RWPE2 (cell line): ENCODE measurements around the gene ZNF541.
"Not testable (repeated sequence)": the region's sequence is repeated elsewhere in the genome, so short reads cannot be mapped to it uniquely, and the experiment has no call there.

ENCODE experiments used
- ATAC-seq: fragments of 200-7000 bp; cut with Tn5 transposase; 3 replicates; pipeline ENCODE4 v1.9.1; 2021; ENCODE audit warnings: low read depth
- DNase-seq: peaks from one replicate; pipeline ENCODE4 v3.0.0-alpha.2; 2020; ENCODE audit warnings: low spot score
- H3K27ac ChIP-seq: fragments of 450-650 bp; 2 replicates; pipeline ENCODE4 v1.5.1; 2017; ENCODE audit warnings: mild to moderate bottlenecking; ENCODE audit not compliant: poor library complexity, severe bottlenecking
- H3K27me3 ChIP-seq: fragments of 250-450 bp; sonication (Bioruptor Pico); 2 replicates; pipeline ENCODE4 v1.5.1; 2021; ENCODE audit warnings: mild to moderate bottlenecking, moderate library complexity; ENCODE audit not compliant: insufficient read depth, poor library complexity, severe bottlenecking
- H3K36me3 ChIP-seq: fragments of 250-450 bp; sonication (Bioruptor Pico); 2 replicates; pipeline ENCODE4 v1.5.1; 2020; ENCODE audit warnings: low read depth, mild to moderate bottlenecking, moderate library complexity
- H3K4me1 ChIP-seq: fragments of 250-450 bp; sonication (Bioruptor Pico); 2 replicates; pipeline ENCODE4 v1.5.1; 2021; ENCODE audit warnings: mild to moderate bottlenecking, moderate library complexity; ENCODE audit not compliant: insufficient read depth, poor library complexity, severe bottlenecking
- H3K4me3 ChIP-seq: fragments of 250-450 bp; sonication (Bioruptor Pico); 2 replicates; pipeline ENCODE4 v1.5.1; 2021; ENCODE audit warnings: mild to moderate bottlenecking, moderate library complexity; ENCODE audit not compliant: severe bottlenecking
- H3K9me3 ChIP-seq: fragments of 250-450 bp; sonication (Bioruptor Pico); 2 replicates; pipeline ENCODE4 v1.5.1; 2021; ENCODE audit warnings: mild to moderate bottlenecking, moderate library complexity; ENCODE audit not compliant: severe bottlenecking
- TF ChIP-seq, protein P1 (sequence below): fragments of 450-650 bp; IDR thresholded peaks from one replicate; pipeline ENCODE4 v1.5.1; 2017; ENCODE audit warnings: mild to moderate bottlenecking, moderate library complexity; ENCODE audit not compliant: poor library complexity, severe bottlenecking

The ZNF541 gene

DNA sequence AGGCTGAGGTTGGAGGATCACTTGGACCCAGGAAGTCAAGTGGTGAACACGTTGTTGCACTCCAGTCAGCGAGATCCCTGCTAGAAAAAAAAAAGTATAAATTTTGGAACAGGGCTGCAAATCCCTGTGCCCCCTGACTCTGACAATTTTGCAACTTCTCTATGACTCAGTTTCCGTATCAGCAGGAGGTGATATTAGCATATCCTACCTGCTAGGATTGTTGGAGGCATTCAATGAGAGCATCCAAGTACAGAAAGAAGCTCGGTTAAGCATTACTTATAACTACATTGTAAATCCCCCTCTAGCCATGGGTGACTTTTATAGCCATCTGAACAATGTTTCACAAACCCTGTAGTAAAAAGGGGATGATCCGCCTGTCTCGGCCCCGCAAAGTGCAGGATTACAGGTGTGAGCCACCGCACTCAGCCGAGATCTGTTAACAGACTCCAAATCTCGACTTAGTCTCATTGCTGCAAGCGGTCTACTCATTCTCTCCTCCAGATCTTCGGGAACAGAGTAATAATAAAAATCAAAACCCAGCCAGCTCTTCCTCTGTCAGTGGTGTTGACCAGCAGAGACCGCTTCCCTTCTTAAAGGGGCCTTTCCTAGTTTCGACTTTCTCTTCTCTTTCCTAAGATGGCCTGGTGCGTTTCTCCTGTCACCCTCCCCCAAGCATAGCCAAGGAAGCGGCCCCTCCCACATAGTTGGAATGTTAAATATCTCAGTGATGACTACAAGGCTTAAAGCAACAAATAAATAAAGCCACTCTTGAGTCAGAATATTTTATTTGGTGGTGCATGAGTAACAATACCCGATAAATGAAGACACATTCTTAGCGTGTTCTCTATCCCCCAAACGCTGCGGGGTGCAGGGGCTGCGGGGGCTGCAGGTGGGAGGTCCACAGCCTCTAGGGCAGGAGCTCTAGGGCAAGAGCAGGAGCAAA, 25.7 kb upstream of the ZNF541 start:
- Histone ChIP-seq H3K9me3 (no peaks in the 10 kb centered on the region), H3K27ac (peak overlapping the region; percentile 94), H3K36me3 (no peaks in the 10 kb centered on the region), H3K27me3 (no peaks in the 10 kb centered on the region), H3K4me1 (peaks cover 4% of the 10 kb centered on the region), H3K4me3 (peak overlapping the region; percentile 15)
- ATAC-seq (peak; percentile 65), DNase-seq (peak; percentile 84)
- TF ChIP-seq, protein P1, sequence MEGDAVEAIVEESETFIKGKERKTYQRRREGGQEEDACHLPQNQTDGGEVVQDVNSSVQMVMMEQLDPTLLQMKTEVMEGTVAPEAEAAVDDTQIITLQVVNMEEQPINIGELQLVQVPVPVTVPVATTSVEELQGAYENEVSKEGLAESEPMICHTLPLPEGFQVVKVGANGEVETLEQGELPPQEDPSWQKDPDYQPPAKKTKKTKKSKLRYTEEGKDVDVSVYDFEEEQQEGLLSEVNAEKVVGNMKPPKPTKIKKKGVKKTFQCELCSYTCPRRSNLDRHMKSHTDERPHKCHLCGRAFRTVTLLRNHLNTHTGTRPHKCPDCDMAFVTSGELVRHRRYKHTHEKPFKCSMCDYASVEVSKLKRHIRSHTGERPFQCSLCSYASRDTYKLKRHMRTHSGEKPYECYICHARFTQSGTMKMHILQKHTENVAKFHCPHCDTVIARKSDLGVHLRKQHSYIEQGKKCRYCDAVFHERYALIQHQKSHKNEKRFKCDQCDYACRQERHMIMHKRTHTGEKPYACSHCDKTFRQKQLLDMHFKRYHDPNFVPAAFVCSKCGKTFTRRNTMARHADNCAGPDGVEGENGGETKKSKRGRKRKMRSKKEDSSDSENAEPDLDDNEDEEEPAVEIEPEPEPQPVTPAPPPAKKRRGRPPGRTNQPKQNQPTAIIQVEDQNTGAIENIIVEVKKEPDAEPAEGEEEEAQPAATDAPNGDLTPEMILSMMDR: no peak

DNA sequence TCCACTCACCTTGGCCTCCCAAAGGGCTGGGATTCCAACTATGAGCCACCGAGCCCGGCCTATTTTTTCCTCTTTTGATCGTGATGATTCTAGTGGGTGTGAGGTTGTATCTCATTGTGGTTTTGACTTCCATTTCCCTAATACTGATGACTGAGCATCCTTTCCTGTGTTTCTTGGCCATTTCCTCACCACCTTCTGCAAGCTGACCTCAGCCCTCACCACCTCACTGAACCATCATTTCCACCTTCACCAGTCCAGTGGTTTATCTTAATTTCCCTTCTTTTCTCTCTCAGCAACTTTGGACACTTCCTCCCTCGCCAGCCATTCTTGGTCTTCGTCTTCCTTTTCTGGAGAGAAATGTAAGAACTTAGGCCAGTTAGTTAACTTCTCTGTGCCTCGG, 23.0 kb upstream of the ZNF541 start:
- Histone ChIP-seq H3K27ac (no peak overlapping the region), H3K4me3 (no peak overlapping the region), H3K36me3 (no peaks in the 10 kb centered on the region), H3K4me1 (peaks cover 4% of the 10 kb centered on the region), H3K9me3 (no peaks in the 10 kb centered on the region), H3K27me3 (no peaks in the 10 kb centered on the region)
- TF ChIP-seq, protein P1: no peak
- DNase-seq (no peak), ATAC-seq (no peak)

DNA sequence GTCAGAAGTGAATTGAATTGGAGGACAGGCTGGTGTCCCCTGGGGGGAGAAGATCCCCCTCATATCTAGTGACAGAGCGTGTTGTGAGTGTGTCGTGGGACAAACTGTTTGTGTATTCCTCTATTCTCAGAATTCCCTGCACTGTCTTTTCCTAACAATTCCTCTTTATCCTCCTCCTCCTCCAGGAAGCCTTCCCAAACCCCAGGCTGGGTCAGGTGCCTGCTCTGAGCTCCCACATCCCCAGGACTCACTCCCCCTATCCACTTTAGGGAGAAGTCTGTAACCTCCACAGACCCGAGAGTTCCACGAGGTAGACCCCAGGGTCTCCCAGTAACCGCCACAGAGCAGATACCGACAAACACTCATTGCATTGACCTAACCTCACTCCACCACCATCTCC, 20.9 kb upstream of the ZNF541 start:
- DNase-seq (no peak), ATAC-seq (no peak)
- Histone ChIP-seq H3K4me3 (no peak overlapping the region), H3K9me3 (no peaks in the 10 kb centered on the region), H3K27ac (no peak overlapping the region), H3K27me3 (no peaks in the 10 kb centered on the region), H3K36me3 (no peaks in the 10 kb centered on the region), H3K4me1 (no peaks in the 10 kb centered on the region)
- TF ChIP-seq, protein P1: no peak

DNA sequence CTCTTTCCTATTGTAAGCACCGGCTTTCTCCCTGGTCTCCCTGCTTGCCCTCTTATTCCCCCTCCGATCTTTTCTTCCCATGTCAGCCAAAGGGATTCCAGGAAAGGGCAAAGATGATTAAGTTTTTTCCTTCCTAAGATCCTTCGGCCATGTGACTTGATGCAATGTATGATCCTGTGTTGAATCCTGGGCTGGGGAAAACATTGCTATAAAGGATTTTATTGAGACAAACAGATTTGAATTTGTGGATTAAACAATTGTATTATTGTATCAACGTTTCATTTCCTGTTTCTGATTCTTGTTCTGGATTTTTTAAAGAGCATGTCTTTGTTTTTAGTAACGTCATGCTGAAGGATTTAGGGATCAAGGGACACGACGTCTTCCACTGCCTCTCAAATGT, 16.9 kb upstream of the ZNF541 start:
- Histone ChIP-seq H3K36me3 (no peaks in the 10 kb centered on the region), H3K27me3 (no peaks in the 10 kb centered on the region), H3K27ac (no peak overlapping the region), H3K9me3 (peaks cover 4% of the 10 kb centered on the region), H3K4me1 (no peaks in the 10 kb centered on the region), H3K4me3 (no peak overlapping the region)
- DNase-seq (no peak), ATAC-seq (no peak)
- TF ChIP-seq, protein P1: no peak

DNA sequence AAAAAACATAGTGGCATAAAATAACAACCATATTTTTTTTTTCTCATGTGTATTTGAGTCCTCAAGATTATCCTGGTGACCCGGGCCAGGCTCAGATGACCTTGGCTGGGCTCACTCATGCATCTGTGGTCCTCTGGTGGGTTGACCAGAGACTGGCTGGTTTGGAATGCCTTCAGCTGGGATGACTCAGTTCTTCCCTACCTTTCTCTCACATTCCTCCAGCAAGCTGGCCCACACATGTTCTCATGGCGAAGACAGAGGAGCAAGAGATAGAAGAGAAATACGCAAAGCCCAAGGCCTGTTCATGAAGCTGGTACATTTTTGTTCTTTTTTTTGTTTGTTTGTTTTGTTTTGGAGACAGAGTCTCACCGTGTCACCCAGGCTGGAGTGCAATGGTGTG, 14.3 kb upstream of the ZNF541 start:
- Histone ChIP-seq H3K27ac (no peak overlapping the region), H3K4me3 (no peak overlapping the region), H3K36me3 (no peaks in the 10 kb centered on the region), H3K9me3 (peaks cover 4% of the 10 kb centered on the region), H3K4me1 (peaks cover 8% of the 10 kb centered on the region), H3K27me3 (no peaks in the 10 kb centered on the region)
- ATAC-seq (no peak), DNase-seq (no peak)
- TF ChIP-seq, protein P1: no peak

DNA sequence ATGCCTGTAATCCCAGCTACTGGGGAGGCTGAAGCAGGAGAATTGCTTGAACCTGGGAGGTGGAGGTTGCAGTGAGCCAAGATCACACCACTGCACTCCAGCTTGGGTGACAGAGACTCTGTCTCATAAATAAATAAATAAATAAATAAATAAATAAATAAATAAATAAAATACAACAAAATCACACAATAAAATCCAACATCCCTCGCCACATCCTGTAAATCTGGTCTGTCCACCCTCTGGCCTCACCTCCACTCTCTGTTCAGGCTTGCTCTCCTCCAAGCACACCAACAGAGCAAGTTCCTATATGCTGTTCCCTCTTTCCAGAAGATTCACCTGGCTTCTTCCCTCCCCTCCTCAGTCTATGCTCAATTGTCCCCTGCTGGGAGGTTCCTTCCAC, 10.2 kb upstream of the ZNF541 start:
- not testable (repeated sequence) for DNase-seq, H3K36me3 ChIP-seq, H3K27me3 ChIP-seq, H3K4me3 ChIP-seq, H3K9me3 ChIP-seq
- Histone ChIP-seq H3K27ac (peak overlapping the region; percentile 14), H3K4me1 (peaks cover 14% of the 10 kb centered on the region)
- ATAC-seq: peak; percentile 54; the same call in 2 of the 3 replicates
